Stromal cell of bone marrow (primary cell): ENCODE data around the gene SV2B.

Experiments used
- DNase-seq: peaks from one replicate; pipeline ENCODE4 v3.0.0-alpha.2; 2012; ENCODE audit warnings: low read depth

Gene SV2B

DNA sequence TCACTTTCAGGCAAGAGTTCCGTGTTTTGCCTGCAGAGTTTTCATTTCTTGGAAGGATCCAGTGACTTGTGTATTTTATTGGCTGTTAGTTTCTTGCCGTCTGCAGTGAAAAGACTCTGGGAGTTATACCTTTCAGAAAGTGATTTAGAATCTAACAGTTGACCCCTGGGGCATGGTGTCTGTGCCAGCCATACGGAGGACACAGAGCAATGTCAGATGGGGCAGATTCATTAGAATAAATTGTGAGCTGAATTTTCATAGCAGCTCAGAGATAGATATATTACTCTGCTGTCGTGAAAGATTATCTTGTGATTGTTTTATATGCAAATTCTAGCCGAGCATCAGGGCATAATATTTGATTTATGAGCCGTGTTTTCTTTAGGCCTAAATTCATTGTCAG, 131.6 kb downstream of the SV2B start:
- no peak for DNase-seq

GRCh38 chr15:91234759-91235158, 134.7 kb downstream of the SV2B start:
- DNase-seq: no peak

- DNase-seq: no peak
Observed at GRCh38 chr15:91235376-91235775, 135.3 kb downstream of the SV2B start.

DNA sequence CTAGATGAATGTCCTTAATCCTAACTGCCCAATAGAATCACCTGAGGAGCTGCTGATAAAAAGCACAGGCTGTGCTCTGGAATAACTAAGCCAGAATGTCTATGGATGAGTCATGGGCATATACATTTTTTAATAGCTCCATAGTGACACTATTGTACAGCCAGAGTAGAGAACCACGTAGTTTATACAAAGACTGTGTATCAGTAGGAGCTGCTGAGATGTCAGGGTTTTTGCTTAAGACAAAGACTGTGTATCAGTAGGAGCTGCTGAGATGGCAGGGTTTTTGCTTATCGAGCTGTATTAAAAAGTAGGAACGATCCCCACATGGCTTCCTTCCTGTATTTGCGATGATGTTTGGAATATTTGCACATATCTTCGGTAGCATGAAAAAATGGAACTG, 137.4 kb downstream of the SV2B start:
- DNase-seq: no peak

DNA sequence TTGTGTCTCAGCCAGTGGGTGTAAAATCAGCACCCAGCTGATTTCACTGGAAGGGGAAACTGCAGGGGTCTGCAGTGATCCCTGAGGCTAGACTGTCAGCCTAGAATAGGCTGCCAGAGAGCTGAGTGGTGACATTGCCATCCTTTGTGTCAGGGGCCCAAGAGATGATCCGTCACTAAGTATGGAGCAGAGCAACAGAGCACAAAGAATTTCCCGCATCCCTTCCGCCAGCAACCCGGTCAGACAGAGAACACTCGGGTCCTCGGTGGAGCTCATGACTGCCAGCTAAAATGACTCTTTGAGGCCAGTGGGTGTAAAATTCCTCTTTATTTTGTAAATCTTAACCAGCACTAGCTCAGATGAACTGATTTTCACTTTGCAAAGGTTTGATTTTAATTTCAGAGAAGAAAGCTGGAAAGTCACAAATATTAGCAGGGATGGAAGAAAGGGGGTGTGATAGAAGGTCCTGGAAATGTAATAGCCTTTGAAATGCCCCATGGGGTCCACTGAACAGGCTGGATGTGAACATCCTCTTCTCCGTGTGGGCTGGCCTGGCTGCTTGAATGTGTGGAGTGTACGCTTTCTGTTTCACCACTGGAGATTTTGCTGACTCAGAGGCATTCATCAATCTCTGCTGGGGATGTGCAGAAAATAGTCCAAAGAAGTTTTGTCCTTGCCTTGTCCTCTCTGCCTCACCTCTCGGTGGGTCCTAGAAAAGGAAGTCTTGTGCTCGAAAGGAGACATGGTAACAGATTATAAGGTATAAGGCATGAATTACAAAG, 138.8 kb downstream of the SV2B start:
- no peak for DNase-seq

DNA sequence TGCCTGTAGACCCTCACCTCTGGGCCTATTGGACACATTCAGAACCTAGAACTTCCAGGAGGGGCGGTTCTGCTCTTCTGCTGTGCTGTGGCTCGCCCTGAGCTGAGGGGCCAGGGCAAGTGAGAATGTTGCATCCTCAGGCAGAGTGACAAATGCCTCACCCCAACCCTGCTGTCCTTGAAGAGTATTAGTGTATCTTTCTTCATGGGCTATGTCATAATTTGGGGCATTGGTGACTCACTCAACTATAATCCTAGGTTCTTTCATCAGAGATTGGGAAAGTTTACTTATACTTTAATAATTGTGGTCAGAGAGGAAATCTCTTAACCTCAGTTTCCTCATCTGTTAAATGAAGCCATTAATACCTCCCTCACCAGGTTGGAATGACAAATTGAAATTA, 143.8 kb downstream of the SV2B start:
- no peak for DNase-seq

GRCh38 chr15:91244919-91245318, 144.9 kb downstream of the SV2B start:
- no peak for DNase-seq

GRCh38 chr15:91246998-91247397, 146.9 kb downstream of the SV2B start:
- no peak for DNase-seq

DNA sequence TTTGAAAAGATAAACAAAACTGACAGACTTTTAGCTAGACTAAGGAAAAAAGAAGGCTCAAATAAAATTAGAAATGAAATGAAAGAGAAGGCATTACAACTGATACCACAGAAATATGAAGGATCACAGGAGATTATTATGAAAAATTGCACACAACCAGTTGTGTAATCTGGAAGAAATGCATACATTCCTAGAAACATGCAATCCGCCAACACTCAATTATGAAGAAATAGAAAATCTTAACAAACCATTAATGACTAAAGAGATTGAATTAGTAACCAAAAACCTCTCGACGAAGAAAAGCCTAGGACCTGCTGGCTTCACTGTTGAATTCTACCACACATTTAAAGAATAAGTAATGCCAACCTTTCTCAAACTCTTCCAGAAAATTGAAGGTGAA, 149.5 kb downstream of the SV2B start:
- no peak for DNase-seq

DNA sequence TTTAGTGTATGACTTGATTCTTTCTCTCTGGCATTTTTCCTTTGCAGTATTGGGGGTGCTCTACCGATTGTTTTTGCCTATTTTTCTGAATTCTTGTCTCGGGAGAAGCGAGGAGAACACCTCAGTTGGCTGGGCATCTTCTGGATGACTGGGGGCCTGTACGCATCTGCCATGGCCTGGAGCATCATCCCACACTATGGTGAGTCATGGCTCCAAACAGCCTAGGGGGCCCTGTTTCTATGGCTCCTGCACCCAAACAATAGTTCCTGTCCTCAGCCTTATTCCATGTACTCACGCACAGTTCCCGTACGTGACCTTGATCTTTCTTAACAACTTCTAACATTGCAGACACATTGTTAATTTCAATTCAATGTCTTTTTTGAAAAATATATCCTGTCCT, 152.3 kb downstream of the SV2B start:
- no peak for DNase-seq

DNA sequence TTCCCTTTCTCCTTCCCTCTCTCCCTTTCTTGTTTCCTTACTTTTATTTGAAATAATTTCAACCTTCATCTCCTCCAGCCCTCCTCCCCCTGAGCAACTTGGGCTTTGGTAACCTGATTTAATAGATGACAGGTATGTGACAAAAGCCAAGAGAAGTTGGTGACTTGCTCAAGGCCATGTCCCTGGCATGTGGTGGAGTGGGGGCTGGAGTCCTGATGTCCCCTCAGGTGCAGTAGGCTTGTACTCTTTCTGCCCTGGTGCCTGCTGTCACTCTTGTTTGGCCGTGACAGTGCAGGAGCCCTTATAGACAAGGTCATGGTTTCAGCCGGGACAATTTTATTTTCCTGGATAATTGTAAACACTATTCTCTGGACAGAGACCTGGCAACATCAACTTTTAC, 152.7 kb downstream of the SV2B start:
- no peak for DNase-seq

GRCh38 chr15:91253605-91254004, 153.5 kb downstream of the SV2B start:
- no peak for DNase-seq

- no peak for DNase-seq
Observed at GRCh38 chr15:91254766-91255165, 154.7 kb downstream of the SV2B start.

- DNase-seq: no peak
Observed at GRCh38 chr15:91255670-91256192, 155.7 kb downstream of the SV2B start.

GRCh38 chr15:91257746-91258414, 157.8 kb downstream of the SV2B start:
- DNase-seq: no peak

DNA sequence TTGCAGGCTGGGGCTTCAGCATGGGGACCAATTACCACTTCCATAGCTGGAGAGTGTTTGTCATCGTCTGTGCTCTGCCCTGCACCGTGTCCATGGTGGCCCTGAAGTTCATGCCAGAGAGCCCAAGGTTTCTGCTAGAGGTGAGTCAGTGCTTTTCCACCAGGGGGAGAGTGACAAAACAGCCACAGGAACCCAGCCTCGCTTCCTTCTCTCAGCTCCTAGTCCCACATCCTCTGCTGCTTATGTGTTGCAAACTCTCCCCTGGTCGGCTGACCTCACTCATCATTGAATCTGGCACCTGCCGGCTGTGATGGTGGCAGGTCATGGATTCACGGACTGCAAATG, 158.3 kb downstream of the SV2B start:
- DNase-seq: no peak

- DNase-seq: no peak
Observed at GRCh38 chr15:91259077-91259476, 159.0 kb downstream of the SV2B start.

DNA sequence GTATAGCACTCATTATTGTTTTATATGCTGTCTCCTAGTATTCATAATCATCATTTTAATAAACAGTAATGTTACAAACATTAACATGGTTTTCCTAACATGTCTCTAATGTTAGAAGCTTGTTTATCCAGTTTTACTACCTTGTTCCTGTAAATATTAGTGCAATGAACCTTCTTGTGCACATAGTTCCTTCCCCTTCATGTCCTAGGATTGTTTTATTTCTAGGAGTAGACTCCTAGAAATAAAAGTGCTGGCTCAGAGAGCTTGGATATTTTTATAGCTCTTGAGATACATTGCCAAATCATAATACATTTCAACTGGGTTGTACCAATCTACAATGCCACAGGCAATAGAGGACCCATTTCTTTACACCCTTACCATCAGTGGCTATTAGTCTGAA, 161.3 kb downstream of the SV2B start:
- DNase-seq: no peak

GRCh38 chr15:91263632-91264531, 163.8 kb downstream of the SV2B start:
- peak; percentile 31 for DNase-seq

- DNase-seq: no peak
Observed at GRCh38 chr15:91264651-91265351, 164.7 kb downstream of the SV2B start.

DNA sequence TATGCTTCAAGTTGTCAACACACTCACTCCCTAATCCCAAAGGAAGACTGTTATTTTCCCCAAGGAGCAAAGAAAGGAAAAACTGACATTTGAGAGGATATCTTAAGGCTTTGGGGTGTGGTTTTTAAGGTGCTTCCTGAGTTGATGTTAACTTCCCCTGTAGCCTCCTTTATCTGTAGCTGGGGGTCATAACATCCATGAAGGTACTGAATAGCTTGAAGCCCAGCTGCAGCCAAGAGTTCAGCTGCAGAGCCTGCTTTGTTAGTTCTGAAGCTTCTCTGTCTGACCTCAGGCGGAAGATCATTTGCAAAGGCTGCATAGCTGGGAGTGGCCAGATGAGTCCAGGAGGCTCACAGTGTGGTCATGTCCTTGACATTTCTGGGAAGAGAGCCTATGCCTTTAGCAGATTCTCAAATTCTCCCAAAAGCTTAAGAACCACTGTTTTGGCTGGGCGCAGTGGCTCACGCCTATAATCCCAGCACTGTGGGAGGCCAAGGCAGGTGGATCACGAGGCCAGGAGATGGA, 165.4 kb downstream of the SV2B start:
- no peak for DNase-seq

- DNase-seq: no peak
Observed at GRCh38 chr15:91268510-91268909, 168.5 kb downstream of the SV2B start.
